GM21737 (cell line): ENCODE measurements around the gene PRODH.
"Not testable (repeated sequence)": the region's sequence is repeated elsewhere in the genome, so short reads cannot be mapped to it uniquely, and the experiment has no call there.

ENCODE experiments used
- ATAC-seq: cut with Tn5 transposase; IDR thresholded peaks from one replicate; pipeline ENCODE4 v1.9.1; 2021; ENCODE audit warnings: mild to moderate bottlenecking, moderate library complexity; ENCODE audit not compliant: unreplicated experiment

The PRODH gene

DNA sequence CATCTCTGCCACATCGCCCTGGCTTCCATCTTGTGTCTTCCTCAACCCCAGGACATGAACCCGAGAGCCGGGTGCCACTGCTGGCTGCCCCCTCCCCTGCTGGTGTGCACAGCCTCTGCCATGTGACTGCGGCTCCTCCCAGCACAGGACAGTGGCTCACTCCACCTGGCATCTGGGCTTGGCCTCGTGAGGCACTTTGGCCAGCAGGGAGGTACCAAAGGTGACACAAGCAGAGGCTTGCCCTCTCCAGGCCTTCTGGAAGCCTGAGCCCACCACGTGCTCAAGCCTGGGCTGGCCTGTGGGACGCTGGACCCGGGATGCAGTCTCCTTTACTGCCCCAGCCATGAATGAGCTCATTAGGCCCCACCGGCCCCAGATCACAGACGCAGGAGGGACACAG lies 21.5 kb downstream of the PRODH start:
- not testable (repeated sequence) for ATAC-seq

DNA sequence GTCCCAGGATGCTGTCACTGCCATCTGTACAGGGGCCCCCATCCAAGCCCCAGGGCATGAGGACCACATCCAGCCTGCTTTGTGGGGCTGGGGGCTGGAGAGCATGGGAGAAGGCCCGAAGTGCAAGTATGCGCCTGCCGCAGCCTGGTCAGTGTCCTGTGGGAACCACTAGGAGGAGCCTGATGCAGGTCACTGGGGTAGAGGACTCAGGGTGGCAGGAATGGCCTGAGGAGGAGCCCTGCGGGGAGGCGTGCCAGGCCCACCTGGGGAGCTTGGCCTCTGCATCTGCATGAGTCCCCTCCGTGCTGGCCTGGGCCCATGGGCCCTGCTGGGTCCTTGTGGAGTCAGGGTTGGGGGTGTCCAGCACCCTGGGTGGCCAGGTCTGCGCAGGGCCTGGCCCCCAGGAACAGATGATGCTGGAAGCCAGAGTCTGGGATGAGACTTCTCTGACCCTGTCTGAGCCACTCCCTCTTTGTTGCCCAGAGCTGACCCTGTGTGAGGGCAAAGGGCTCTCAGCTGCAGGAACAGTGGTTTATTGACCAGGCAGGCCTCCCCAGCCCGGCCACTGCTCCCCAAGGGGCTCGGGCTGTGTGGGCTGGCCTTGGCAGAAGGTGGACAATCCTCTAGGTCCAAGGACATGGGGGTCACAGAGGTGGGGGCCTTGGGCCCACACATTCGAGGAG lies 23.7 kb downstream of the PRODH start:
- not testable (repeated sequence) for ATAC-seq

GRCh38 chr22:18911535-18911934 lies 24.6 kb downstream of the PRODH start:
- ATAC-seq: not testable (repeated sequence)

DNA sequence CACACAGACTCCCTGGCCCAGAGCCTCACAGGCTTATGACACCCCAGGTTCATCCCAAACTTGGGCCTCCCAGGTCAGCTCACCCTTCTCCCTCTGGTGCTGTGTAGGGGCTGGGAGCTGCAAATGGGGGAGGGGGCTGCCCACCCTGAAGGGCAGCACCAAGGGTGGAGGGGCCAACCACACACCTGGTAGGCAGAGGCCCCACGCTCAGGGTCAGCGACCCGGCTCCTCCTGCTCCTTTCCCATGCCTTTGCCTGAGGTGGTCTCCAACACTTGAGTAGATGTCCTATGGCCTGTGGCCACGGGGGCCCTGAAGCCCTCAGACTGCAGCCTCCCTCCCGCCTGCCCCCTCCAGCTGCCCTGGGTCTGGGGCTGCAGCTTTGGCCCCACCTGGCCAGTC lies 26.5 kb downstream of the PRODH start:
- ATAC-seq: no peak

DNA sequence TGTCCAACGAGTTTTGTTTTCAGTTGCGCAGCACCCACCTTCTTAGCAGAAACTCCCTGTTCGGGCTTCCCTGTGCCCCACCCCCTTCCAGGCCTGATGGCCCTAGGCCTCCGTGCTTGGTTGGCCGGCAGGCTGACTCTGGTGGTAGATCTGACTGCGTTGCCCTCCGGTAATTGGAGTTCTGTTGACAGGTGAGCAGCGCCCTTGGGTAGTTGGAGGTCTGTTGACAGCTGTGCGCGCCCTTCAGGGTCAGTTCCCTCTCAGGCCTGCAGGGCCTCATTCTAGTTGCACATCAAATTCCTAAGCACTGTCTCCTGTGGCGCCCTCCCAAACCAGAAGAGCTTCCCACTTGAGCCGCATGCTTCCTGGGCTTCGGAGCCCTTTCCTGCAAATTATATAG lies 29.2 kb downstream of the PRODH start:
- no peak for ATAC-seq

DNA sequence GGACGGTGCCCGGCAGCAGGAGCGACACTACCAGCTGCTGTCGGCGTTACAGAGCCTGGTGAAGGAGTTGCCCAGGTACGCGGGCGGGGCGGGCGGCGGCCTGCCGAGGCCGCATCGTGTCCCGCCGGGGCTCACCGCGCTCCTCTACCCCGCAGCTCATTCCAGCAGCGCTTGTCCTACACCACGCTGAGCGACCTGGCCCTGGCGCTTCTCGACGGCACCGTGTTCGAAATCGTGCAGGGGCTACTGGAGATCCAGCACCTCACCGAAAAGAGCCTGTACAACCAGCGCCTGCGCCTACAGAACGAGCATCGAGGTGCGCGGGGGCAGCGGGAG lies 29.7 kb downstream of the PRODH start:
- not testable (repeated sequence) for ATAC-seq

- peak; percentile 91 for ATAC-seq
Measured at GRCh38 chr22:18905540-18906409, 30.3 kb downstream of the PRODH start, which contains the start of gene DGCR6. Gene DGCR6, plus strand, starts transcription at chr22:18906320. Its CDS starts 55 bp downstream, at chr22:18906375.

DNA sequence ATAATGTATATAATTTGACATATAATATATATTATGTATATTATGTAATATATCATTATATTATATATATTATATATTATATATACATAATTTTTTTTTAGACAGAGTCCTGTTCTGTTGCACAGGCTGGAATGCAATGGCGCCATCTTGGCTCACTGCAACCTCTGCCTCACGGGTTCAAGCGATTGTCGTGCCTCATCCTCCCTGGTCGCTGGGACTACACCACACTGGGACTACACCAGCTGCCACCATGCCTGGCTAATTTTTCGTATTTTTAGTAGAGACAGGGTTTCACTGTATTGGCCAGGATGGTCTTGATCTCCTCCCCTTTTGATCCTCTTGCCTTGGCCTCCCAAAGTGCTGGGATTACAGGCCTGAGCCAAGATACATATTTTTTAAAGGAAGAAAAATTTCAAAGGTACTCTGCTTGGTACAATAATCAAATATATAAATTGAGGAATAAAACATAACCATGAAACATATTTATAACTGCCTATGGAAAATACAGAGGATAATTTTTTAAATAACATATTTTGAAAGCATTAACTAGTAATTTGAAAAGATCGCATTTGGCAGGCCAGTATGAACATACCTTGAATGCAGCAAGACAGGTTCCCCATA lies 39.9 kb downstream of the PRODH start:
- ATAC-seq: not testable (repeated sequence)

GRCh38 chr22:18893775-18894174 lies 42.3 kb downstream of the PRODH start:
- ATAC-seq: not testable (repeated sequence)

DNA sequence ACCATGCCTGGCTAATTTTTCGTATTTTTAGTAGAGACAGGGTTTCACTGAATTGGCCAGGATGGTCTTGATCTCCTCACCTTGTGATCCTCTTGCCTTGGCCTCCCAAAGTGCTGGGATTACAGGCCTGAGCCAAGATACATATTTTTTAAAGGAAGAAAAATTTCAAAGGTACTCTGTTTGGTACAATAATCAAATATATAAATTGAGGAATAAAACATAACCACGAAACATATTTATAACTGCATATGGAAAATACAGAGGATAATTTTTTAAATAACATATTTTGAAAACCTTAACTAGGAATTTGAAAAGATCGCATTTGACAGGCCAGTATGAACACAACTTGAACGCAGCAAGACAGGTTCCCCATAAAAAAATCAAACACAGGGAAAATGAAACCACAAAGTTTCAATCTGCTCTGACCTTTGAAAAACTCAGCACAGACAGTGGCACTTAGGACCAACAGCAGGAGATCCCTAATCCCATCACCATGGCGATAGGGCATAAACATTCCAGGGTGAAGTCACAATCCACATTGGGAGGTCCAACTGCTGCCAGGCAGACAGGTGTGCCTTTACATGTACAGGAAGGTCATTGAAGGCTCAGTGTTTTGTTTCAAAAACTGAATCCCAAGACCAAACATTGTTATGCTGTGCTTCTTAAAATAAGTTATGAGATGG lies 45.4 kb downstream of the PRODH start:
- ATAC-seq: peak; percentile 92

DNA sequence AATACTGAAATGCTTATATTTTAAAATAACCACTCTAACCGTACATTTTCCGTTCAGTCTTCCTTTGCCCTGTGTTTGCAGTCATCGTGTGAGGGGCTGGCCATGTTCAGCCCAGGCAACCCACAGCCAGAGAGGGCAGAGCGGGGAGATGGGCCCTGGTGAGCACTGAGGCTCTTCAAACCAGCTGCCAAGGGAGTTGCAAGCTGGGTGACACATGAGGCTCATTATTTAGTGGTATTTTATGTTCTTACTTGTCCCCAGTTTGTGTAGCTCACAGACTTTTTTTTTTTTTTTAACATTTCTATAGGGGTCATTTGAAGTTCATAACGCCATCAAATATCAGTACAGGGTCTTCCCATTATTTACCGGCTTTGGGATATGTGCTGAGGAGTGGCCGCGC lies 48.0 kb downstream of the PRODH start:
- no peak for ATAC-seq

- ATAC-seq: not testable (repeated sequence)
Measured at GRCh38 chr22:18884465-18884864, 51.6 kb downstream of the PRODH start.

DNA sequence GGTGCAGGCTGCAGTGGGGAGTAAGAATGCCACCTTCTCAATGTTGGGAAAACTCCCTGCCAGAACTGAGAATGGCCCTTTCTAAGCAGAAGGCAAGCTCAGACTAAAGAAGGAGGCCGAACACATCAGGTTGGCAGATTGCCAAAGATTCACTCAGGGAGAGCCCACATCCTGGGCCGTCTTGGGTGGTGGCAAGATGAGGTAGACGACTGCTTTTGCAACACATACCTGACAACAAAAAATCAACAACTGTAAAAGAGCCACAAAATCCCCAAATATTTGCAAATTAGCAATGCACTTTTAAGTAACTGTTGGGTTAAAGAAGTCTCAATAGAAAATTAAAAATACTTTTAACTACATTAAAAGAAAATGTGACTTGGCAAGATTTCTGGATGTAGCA lies 54.8 kb downstream of the PRODH start:
- not testable (repeated sequence) for ATAC-seq
